HepG2 (cell line): ENCODE data around the gene ADAMTS13.

Experiments used
- FOXC1 ChIP-seq: sonication (generic); formaldehyde crosslinking; IDR thresholded peaks from 2 replicates; pipeline ENCODE4 v1.8.0; 2022; ENCODE audit warnings: mild to moderate bottlenecking, missing genetic modification reagents, borderline replicate concordance
- ONECUT2 ChIP-seq: sonication (generic); formaldehyde crosslinking; IDR thresholded peaks from 2 replicates; pipeline ENCODE4 v1.4.0; 2020; ENCODE audit warnings: missing genetic modification reagents
- POLR2A ChIP-seq, 2 experiments: IDR thresholded peaks; 2 replicates each; pipeline ENCODE4 v1.6.1; 2011; ENCODE audit warnings: low read depth in 2 of 2, low read length in 2 of 2, mild to moderate bottlenecking in 1 of 2, moderate library complexity in 1 of 2; ENCODE audit not compliant: insufficient read depth in 1 of 2
- RAD51 ChIP-seq: fragments of 450-650 bp; IDR thresholded peaks from 2 replicates; pipeline ENCODE4 v1.6.1; 2016; ENCODE audit warnings: borderline replicate concordance
- RFX5 ChIP-seq: IDR thresholded peaks from 2 replicates; pipeline ENCODE4 v1.6.1; 2011; ENCODE audit warnings: low read depth, low read length, improper control_type of control experiment
- SIN3A ChIP-seq: IDR thresholded peaks from 2 replicates; pipeline ENCODE4 v1.6.1; 2011; ENCODE audit warnings: low read depth, mild to moderate bottlenecking, control low read depth, low read length, borderline replicate concordance
- SIN3B ChIP-seq: fragments of 150-350 bp; IDR thresholded peaks from 2 replicates; pipeline ENCODE4 v1.6.1; 2014; ENCODE audit warnings: low read length
- TBP ChIP-seq: sonication (generic); formaldehyde crosslinking; IDR thresholded peaks from 2 replicates; pipeline ENCODE4 v1.5.0; 2020; ENCODE audit warnings: missing genetic modification reagents
- ZNF619 ChIP-seq: sonication (generic); formaldehyde crosslinking; IDR thresholded peaks from 2 replicates; pipeline ENCODE4 v1.4.0; 2020; ENCODE audit warnings: mild to moderate bottlenecking, missing genetic modification reagents
- ZNF777 ChIP-seq: sonication (generic); formaldehyde crosslinking; IDR thresholded peaks from 2 replicates; pipeline ENCODE4 v1.4.0; 2020; ENCODE audit warnings: missing genetic modification reagents
- TF ChIP-seq, protein P1 (sequence below): sonication (generic); formaldehyde crosslinking; IDR thresholded peaks from 2 replicates; pipeline ENCODE4 v1.4.0; 2020; ENCODE audit warnings: missing genetic modification reagents, borderline replicate concordance
- TF ChIP-seq, protein P2 (sequence below): sonication (generic); formaldehyde crosslinking; IDR thresholded peaks from 2 replicates; pipeline ENCODE4 v1.5.0; 2020; ENCODE audit warnings: mild to moderate bottlenecking, missing genetic modification reagents, moderate library complexity
- TF ChIP-seq, protein P3 (sequence below), 2 experiments: sonication (generic) in 1 of 2; formaldehyde crosslinking in 1 of 2; IDR thresholded peaks; 2 replicates each; pipeline versions ENCODE4 v1.5.1 to v1.6.1; 2011 to 2020; ENCODE audit warnings: borderline replicate concordance in 1 of 2, low read depth in 1 of 2, low read length in 1 of 2, mild to moderate bottlenecking in 1 of 2, missing genetic modification reagents in 1 of 2, moderate library complexity in 1 of 2

DNA sequence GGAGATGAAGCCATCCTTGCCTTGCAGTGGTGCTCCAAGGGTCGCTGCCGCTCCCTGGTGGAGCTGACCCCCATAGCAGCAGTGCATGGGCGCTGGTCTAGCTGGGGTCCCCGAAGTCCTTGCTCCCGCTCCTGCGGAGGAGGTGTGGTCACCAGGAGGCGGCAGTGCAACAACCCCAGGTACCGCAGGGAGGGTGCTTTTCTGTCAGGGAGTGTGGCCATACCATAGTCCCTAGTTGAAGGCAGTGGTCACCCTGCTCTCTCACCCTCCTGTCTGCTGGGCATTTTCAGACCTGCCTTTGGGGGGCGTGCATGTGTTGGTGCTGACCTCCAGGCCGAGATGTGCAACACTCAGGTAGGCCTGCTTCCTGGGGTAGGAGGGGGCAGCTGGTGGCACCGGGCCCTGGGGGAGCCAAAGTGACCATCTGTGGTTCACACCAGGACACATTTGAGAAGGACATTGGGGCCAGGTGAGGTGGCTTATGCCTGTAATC is 11.2 kb downstream of the ADAMTS13 start:
- TF ChIP-seq, protein P1, sequence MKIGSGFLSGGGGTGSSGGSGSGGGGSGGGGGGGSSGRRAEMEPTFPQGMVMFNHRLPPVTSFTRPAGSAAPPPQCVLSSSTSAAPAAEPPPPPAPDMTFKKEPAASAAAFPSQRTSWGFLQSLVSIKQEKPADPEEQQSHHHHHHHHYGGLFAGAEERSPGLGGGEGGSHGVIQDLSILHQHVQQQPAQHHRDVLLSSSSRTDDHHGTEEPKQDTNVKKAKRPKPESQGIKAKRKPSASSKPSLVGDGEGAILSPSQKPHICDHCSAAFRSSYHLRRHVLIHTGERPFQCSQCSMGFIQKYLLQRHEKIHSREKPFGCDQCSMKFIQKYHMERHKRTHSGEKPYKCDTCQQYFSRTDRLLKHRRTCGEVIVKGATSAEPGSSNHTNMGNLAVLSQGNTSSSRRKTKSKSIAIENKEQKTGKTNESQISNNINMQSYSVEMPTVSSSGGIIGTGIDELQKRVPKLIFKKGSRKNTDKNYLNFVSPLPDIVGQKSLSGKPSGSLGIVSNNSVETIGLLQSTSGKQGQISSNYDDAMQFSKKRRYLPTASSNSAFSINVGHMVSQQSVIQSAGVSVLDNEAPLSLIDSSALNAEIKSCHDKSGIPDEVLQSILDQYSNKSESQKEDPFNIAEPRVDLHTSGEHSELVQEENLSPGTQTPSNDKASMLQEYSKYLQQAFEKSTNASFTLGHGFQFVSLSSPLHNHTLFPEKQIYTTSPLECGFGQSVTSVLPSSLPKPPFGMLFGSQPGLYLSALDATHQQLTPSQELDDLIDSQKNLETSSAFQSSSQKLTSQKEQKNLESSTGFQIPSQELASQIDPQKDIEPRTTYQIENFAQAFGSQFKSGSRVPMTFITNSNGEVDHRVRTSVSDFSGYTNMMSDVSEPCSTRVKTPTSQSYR (CRISPR knock-in tag): no peak
- TF ChIP-seq, protein P2, sequence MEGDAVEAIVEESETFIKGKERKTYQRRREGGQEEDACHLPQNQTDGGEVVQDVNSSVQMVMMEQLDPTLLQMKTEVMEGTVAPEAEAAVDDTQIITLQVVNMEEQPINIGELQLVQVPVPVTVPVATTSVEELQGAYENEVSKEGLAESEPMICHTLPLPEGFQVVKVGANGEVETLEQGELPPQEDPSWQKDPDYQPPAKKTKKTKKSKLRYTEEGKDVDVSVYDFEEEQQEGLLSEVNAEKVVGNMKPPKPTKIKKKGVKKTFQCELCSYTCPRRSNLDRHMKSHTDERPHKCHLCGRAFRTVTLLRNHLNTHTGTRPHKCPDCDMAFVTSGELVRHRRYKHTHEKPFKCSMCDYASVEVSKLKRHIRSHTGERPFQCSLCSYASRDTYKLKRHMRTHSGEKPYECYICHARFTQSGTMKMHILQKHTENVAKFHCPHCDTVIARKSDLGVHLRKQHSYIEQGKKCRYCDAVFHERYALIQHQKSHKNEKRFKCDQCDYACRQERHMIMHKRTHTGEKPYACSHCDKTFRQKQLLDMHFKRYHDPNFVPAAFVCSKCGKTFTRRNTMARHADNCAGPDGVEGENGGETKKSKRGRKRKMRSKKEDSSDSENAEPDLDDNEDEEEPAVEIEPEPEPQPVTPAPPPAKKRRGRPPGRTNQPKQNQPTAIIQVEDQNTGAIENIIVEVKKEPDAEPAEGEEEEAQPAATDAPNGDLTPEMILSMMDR (CRISPR knock-in tag): peak; percentile 50
- TF ChIP-seq POLR2A (IDR thresholded peaks at IDR 0.05; ENCODE audit: insufficient read depth in 1 of 2, low read depth in 2 of 2, low read length in 2 of 2): no peak
- TF ChIP-seq ZNF619 (CRISPR knock-in tag): no peak
- no peak for TF ChIP-seq ZNF777 (CRISPR knock-in tag)
- TF ChIP-seq SIN3B: no peak
- TF ChIP-seq RFX5: no peak
- no peak for TF ChIP-seq SIN3A
- no peak for TF ChIP-seq ONECUT2 (CRISPR knock-in tag)
- no peak for TF ChIP-seq TBP (CRISPR knock-in tag)
- no peak for TF ChIP-seq RAD51
- no peak for TF ChIP-seq FOXC1
- TF ChIP-seq, protein P3, sequence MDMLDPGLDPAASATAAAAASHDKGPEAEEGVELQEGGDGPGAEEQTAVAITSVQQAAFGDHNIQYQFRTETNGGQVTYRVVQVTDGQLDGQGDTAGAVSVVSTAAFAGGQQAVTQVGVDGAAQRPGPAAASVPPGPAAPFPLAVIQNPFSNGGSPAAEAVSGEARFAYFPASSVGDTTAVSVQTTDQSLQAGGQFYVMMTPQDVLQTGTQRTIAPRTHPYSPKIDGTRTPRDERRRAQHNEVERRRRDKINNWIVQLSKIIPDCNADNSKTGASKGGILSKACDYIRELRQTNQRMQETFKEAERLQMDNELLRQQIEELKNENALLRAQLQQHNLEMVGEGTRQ (IDR thresholded peaks at IDR 0.05; ENCODE audit: low read depth, low read length): no peak
- TF ChIP-seq, protein P3 (CRISPR knock-in tag; IDR thresholded peaks at IDR 0.05; ENCODE audit: borderline replicate concordance): no peak
